Hippocampal formation (tissue), 2 donors: ENCODE measurements around the gene CR1L.
"Not testable (repeated sequence)": the region's sequence is repeated elsewhere in the genome, so short reads cannot be mapped to it uniquely, and the experiment has no call there.

Experiments
- DNase-seq, 2 donors: peaks; one replicate each; lab custom pipeline; 2025; lab: John Stamatoyannopoulos, UW

The CR1L gene

GRCh38 chr1:207745839-207746767, 101.2 kb downstream of the CR1L start:
- no peak for DNase-seq

GRCh38 chr1:207747627-207748492, 102.9 kb downstream of the CR1L start:
- DNase-seq, result no peak

GRCh38 chr1:207748737-207749528, 104.0 kb downstream of the CR1L start:
- no peak for DNase-seq

- DNase-seq, result no peak
Measured at GRCh38 chr1:207750631-207751305, 105.8 kb downstream of the CR1L start.

- not testable (repeated sequence) for DNase-seq
Measured at GRCh38 chr1:207751463-207751789, 106.5 kb downstream of the CR1L start.

- peak; percentile 88 to 92 for DNase-seq
Measured at GRCh38 chr1:207751790-207752455, 107.0 kb downstream of the CR1L start, which contains the start of gene CD46. TSS of gene CD46 (plus strand) at chr1:207752054. CDS start at chr1:207752213, 159 bp downstream.

GRCh38 chr1:207752456-207752998, 107.6 kb downstream of the CR1L start:
- DNase-seq, result no peak

- no peak for DNase-seq
Measured at GRCh38 chr1:207753611-207754010, 108.7 kb downstream of the CR1L start.

GRCh38 chr1:207754011-207754410, 109.1 kb downstream of the CR1L start:
- DNase-seq, result no peak

- no peak for DNase-seq
Measured at GRCh38 chr1:207754974-207755700, 110.2 kb downstream of the CR1L start.

- DNase-seq, result no peak
Measured at GRCh38 chr1:207755846-207756693, 111.1 kb downstream of the CR1L start.

GRCh38 chr1:207762622-207763021, 117.7 kb downstream of the CR1L start:
- no peak for DNase-seq

GRCh38 chr1:207763091-207763490, 118.2 kb downstream of the CR1L start:
- no peak for DNase-seq

- DNase-seq, result no peak
Measured at GRCh38 chr1:207763972-207764371, 119.0 kb downstream of the CR1L start.

GRCh38 chr1:207766569-207766968, 121.6 kb downstream of the CR1L start:
- no peak for DNase-seq

GRCh38 chr1:207770514-207770913, 125.6 kb downstream of the CR1L start:
- DNase-seq, result not testable (repeated sequence)
